Endothelial cell of umbilical vein (primary cell): ENCODE data around the gene STAC2. TPM values are rescaled to one million over a fixed set of nuclear protein-coding genes. Genes with fewer than 3 reads are reported as not detected.

Source experiments
- Bru-seq: library from RNA; stranded (reverse); fragments of 400-500 nt; gene quantifications from one replicate; lab custom pipeline; 2021; lab: Mats Ljungman, UMichigan
- BruChase-seq, 2 experiments: library from RNA; stranded (reverse); fragments of 400-500 nt; gene quantifications; one replicate each; lab custom pipeline; 2021; lab: Mats Ljungman, UMichigan
- BruUV-seq: library from RNA; stranded (reverse); fragments of 400-500 nt; replicated peaks from 2 replicates; lab custom pipeline; 2021; lab: Mats Ljungman, UMichigan
- CTCF ChIA-PET: fragments of 300-600, 350-600 bp; sonication (Branson Sonifier 250); formaldehyde crosslinking; loops from one replicate; lab custom pipeline; 2021; ENCODE audit warnings: antibody characterized with exemption, inconsistent platforms; lab: Charles Lee
- POLR2A ChIA-PET: fragments of 300-600, 350-600 bp; sonication (Branson Sonifier 250); formaldehyde crosslinking; loops from one replicate; lab custom pipeline; 2021; ENCODE audit warnings: antibody characterized with exemption, inconsistent platforms; lab: Charles Lee
- DNase-seq: peaks from one replicate; pipeline ENCODE4 v3.0.0-alpha.2; 2011; ENCODE audit warnings: low read depth, low spot score
- FAIRE-seq: peaks from 2 replicates; lab custom pipeline; 2011; peaks lifted over from hg19 to GRCh38; lab: Jason Lieb, UNC
- H2AFZ ChIP-seq: 2 replicates; pipeline ENCODE4 v1.6.0; 2012; ENCODE audit warnings: low read depth, low read length, control low read depth, inconsistent platforms
- H3K27ac ChIP-seq: 2 replicates; pipeline ENCODE4 v1.5.1; 2011; ENCODE audit warnings: low read depth, mild to moderate bottlenecking, control low read depth, low read length, moderate library complexity; ENCODE audit not compliant: insufficient read depth
- H3K27me3 ChIP-seq, 2 experiments: 2 replicates each; pipeline versions ENCODE4 v1.6.0 to v1.6.1; 2011; ENCODE audit warnings: low read length in 2 of 2, mixed read lengths in 1 of 2; ENCODE audit not compliant: control insufficient read depth in 2 of 2, insufficient read depth in 2 of 2
- H3K36me3 ChIP-seq, 2 experiments: 2 replicates in 1 of 2; 3 replicates in 1 of 2; pipeline ENCODE4 v1.5.1; 2011; ENCODE audit warnings: low read length in 2 of 2, mild to moderate bottlenecking in 1 of 2, moderate library complexity in 1 of 2; ENCODE audit not compliant: control insufficient read depth in 2 of 2, insufficient read depth in 2 of 2; ENCODE audit errors: extremely low read depth in 1 of 2
- H3K4me1 ChIP-seq: 3 replicates; pipeline ENCODE4 v1.5.1; 2011; ENCODE audit warnings: mild to moderate bottlenecking, low read length; ENCODE audit not compliant: control insufficient read depth, insufficient read depth; ENCODE audit errors: extremely low read depth
- H3K4me2 ChIP-seq: 2 replicates; pipeline ENCODE4 v1.6.1; 2011; ENCODE audit warnings: low read length, control low read depth, mixed read lengths; ENCODE audit not compliant: insufficient read depth
- H3K4me3 ChIP-seq, 3 experiments: fragments of 200-600 bp in 1 of 3; sonication (generic), shearing (Covaris generic) in 1 of 3; replicated peaks in 1 of 3; 2 replicates each; pipeline ENCODE4 v1.5.1; 2011 to 2016; ENCODE audit warnings: control low read depth in 3 of 3, low read length in 3 of 3, mild to moderate bottlenecking in 2 of 3, inconsistent platforms in 1 of 3, low read depth in 1 of 3, moderate library complexity in 1 of 3; ENCODE audit not compliant: insufficient read depth in 1 of 3
- H3K79me2 ChIP-seq: 2 replicates; pipeline ENCODE4 v1.6.0; 2012; ENCODE audit warnings: low read length, inconsistent platforms; ENCODE audit not compliant: control insufficient read depth, insufficient read depth
- H3K9ac ChIP-seq: replicated peaks from 2 replicates; pipeline ENCODE3; 2011; ENCODE audit warnings: low read length, control low read depth; ENCODE audit not compliant: insufficient read depth; ENCODE audit errors: extremely low read depth
- H3K9me1 ChIP-seq: replicated peaks from 3 replicates; pipeline ENCODE4 v1.6.0; 2011; ENCODE audit warnings: mild to moderate bottlenecking, low read length; ENCODE audit not compliant: control insufficient read depth, insufficient read depth; ENCODE audit errors: extremely low read depth
- H3K9me3 ChIP-seq: replicated peaks from 2 replicates; pipeline ENCODE4 v1.5.1; 2012; ENCODE audit warnings: low read length, inconsistent platforms; ENCODE audit not compliant: control insufficient read depth, insufficient read depth
- H4K20me1 ChIP-seq: replicated peaks from 2 replicates; pipeline ENCODE3; 2011; ENCODE audit warnings: mild to moderate bottlenecking, low read length; ENCODE audit not compliant: control insufficient read depth, insufficient read depth; ENCODE audit errors: extremely low read depth
- EZH2 ChIP-seq: IDR thresholded peaks from 2 replicates; pipeline ENCODE4 v1.6.1; 2012; ENCODE audit warnings: borderline replicate concordance, low read depth, mild to moderate bottlenecking, moderate library complexity, low read length, inconsistent platforms; ENCODE audit not compliant: severe bottlenecking
- FOS ChIP-seq: IDR thresholded peaks from 2 replicates; pipeline ENCODE4 v1.6.1; 2011; ENCODE audit warnings: mild to moderate bottlenecking, low read length, moderate library complexity, borderline replicate concordance; ENCODE audit not compliant: insufficient read depth
- GATA2 ChIP-seq: IDR thresholded peaks from 2 replicates; pipeline ENCODE4 v1.7.0; 2011; ENCODE audit warnings: low read depth, mild to moderate bottlenecking, moderate library complexity, mixed read lengths, low read length; ENCODE audit not compliant: insufficient read length, insufficient read depth
- JUN ChIP-seq: IDR thresholded peaks from 2 replicates; pipeline ENCODE4 v1.6.1; 2011; ENCODE audit warnings: borderline replicate concordance, low read depth; ENCODE audit not compliant: insufficient read length, insufficient read depth
- MYC ChIP-seq: IDR thresholded peaks from one replicate; pipeline ENCODE4 v1.6.1; 2011; ENCODE audit warnings: mild to moderate bottlenecking, low read depth, low read length
- POLR2A ChIP-seq: IDR thresholded peaks from 2 replicates; pipeline ENCODE4 v1.6.1; 2012; ENCODE audit warnings: low read depth, mild to moderate bottlenecking, control low read depth, low read length
- POLR2AphosphoS5 ChIP-seq: IDR thresholded peaks from 2 replicates; pipeline ENCODE4 v1.6.1; 2012; ENCODE audit warnings: low read depth, mild to moderate bottlenecking, control low read depth, low read length, moderate library complexity; ENCODE audit not compliant: insufficient read depth
- dilution Hi-C: fragments of 300-500 bp; cut with MboI; formaldehyde crosslinking; loops from one replicate; pipeline ENCODE4 v1.15.0; 2019; ENCODE audit warnings: low sequenced_read_pairs; ENCODE audit not compliant: extremely low pct_ligation_motif_present
- intact Hi-C: fragments of 100-400 bp; cut with micrococcal nuclease; formaldehyde crosslinking; loops from one replicate; pipeline ENCODE4 v1.10.0; 2022
- long read RNA-seq: library from polyadenylated mRNA; stranded (forward); transcript quantifications from one replicate; pipeline ENCODE4 v2.0.0, GENCODE V29; 2021
- polyA minus RNA-seq, 3 experiments: library from RNA; depleted of rRNA, polyadenylated mRNA; stranded (reverse); fragments of >200 nt; gene quantifications; 1 replicate in 1 of 3; 2 replicates in 2 of 3; pipeline ENCODE4 v1.2.3, GENCODE V29; 2011
- polyA plus RNA-seq, 4 experiments: library from polyadenylated mRNA; depleted of rRNA in 3 of 4; stranded (reverse) in 3 of 4; unstranded in 1 of 4; fragments of >200 nt; gene quantifications; 2 replicates each; pipeline versions ENCODE4 v1.2.1 to v1.2.3, GENCODE V29; 2011 to 2012; ENCODE audit warnings: missing spikeins in 1 of 4
- total RNA-seq: library from RNA; stranded (reverse); gene quantifications from 2 replicates; pipeline ENCODE4 v1.2.3, GENCODE V29; 2021
- TF ChIP-seq, protein P1 (sequence below): IDR thresholded peaks from 2 replicates; pipeline ENCODE4 v1.6.1; 2011; ENCODE audit not compliant: insufficient read depth, insufficient read length
- TF ChIP-seq, protein P2 (sequence below), 2 donors: IDR thresholded peaks; 1 replicate in 1 of 2; 2 replicates in 1 of 2; pipeline ENCODE4 v1.5.1; 2011; ENCODE audit warnings: low read length in 2 of 2, mild to moderate bottlenecking in 2 of 2, moderate library complexity in 2 of 2, control low read depth in 1 of 2, inconsistent platforms in 1 of 2, low read depth in 1 of 2; ENCODE audit not compliant: insufficient read depth in 1 of 2; ENCODE audit errors: extremely low read depth in 1 of 2

Gene STAC2
- not detected in 2 replicates for total RNA-seq
- polyA plus RNA-seq = not detected in 2 replicates
- polyA plus RNA-seq (2011; cell fraction: cytosol; rRNA removed) = not detected in 2 replicates
- not detected in 2 replicates for polyA plus RNA-seq (2011; cell fraction: nucleus; rRNA removed)
- polyA plus RNA-seq (2012) = not detected in 2 replicates
- polyA minus RNA-seq = not detected in 2 replicates
- polyA minus RNA-seq (2011; cell fraction: cytosol; rRNA and poly(A)+ RNA removed) = not detected
- polyA minus RNA-seq (2011; cell fraction: nucleus; rRNA and poly(A)+ RNA removed) = not detected in 2 replicates
- Bru-seq, nascent RNA = not detected
- BruChase-seq, experiment 1, labeled RNA remaining after a 6-hour chase = percentile 6 among the genes with signal in this experiment
- not detected for BruChase-seq, experiment 2, labeled RNA remaining after a 2-hour chase
- long read RNA-seq = 0 reads

DNA sequence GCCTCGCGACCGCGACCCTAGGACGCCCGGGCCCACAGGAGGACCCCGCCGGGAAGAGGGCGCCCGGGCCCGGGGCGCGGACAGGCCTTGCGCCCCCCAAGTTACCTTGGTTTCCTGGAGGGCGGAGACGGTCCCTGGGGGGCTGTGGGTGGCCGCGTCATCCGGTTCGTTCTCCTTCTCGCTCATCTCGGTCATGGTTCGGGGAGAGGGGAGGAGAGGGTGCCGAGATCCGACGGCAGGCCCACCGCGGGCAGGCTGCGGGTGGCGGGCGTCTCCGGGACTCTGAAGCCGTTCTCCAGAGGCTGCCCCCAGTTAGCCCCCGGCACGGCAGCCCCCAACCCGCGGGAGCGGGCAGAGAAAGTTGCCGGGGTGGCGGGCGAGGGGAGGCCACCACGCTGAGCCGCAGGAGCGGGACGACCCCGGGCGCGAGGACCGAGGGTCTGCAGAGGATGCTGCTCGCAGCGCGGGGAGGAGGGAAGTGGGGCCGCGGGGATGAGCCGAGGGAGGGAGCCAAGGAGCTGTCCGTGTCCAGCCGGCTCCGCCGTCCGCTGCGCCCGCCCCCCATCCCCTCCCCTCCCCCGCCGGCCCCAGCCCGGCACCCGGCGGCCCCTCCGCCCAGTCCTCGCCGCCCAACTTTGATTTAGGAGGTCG is at the start of gene STAC2:
STAC2 (minus strand) TSS at position 638 of the 651 bp plus-strand sequence; CDS start at position 195, 443 bp downstream.
- ChIA-PET POLR2A (no interaction called here), CTCF (interaction anchor here (0.6 to 1.4 kb wide), 7 partner anchors 8 to 61 kb away, joined by 3 to 12 read pairs (median 5); no protein-coding TSS in a partner anchor)
- dilution Hi-C loops (no loop called here), intact Hi-C loops (loop anchor here (2.0 kb wide), 1 partner anchor 25 kb away; the partner anchor contains the start of gene RPL19)
- Histone ChIP-seq H3K9me1 (no peaks in the 10 kb centered on the region), H3K4me3 (peak within 1 kb of the TSS in 2 of 3 experiments; percentile 9 to 26), H3K9ac (no peak within 1 kb of the TSS), H3K36me3 (no peaks in the 10 kb centered on the region), H3K27me3 (peaks cover 28 to 31% of the 10 kb centered on the region in 2 experiments), H3K4me1 (peaks cover 14% of the 10 kb centered on the region), H2AFZ (peak within 1 kb of the TSS; percentile 42), H3K9me3 (no peaks in the 10 kb centered on the region), H3K79me2 (no peaks in the 10 kb centered on the region), H3K4me2 (peak within 1 kb of the TSS; percentile 55), H3K27ac (no peak within 1 kb of the TSS), H4K20me1 (no peaks in the 10 kb centered on the region)
- FAIRE-seq = no peak
- BruUV-seq = no TSS peak
- peak; percentile 93 for TF ChIP-seq EZH2
- no peak for TF ChIP-seq MYC
- DNase-seq = no peak

GRCh38 chr17:39271546-39271945 is 45.8 kb upstream of the STAC2 start:
- dilution Hi-C loops (no loop called here), intact Hi-C loops (loop anchor here (2.0 kb wide), 1 partner anchor 129 kb away; the partner anchor contains the start of gene FBXL20)
- peaks cover 0 to 2% of the 10 kb centered on the region in 2 experiments for H3K36me3 ChIP-seq
- no peak overlapping the region for H3K27ac ChIP-seq
- FAIRE-seq (no peak), DNase-seq (no peak)
- no peaks in the 10 kb centered on the region for H3K79me2 ChIP-seq
- H4K20me1 ChIP-seq = no peaks in the 10 kb centered on the region
- H3K4me3 ChIP-seq = no peak overlapping the region
- CTCF ChIA-PET = interaction anchor here (0.6 to 2.3 kb wide), 11 partner anchors 10 to 350 kb away, joined by 3 to 12 read pairs (median 4); partner anchors contain the start of gene FBXL20
- TF ChIP-seq, protein P1, sequence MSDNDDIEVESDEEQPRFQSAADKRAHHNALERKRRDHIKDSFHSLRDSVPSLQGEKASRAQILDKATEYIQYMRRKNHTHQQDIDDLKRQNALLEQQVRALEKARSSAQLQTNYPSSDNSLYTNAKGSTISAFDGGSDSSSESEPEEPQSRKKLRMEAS = no peak
- TF ChIP-seq GATA2 (no peak), EZH2 (no peak), MYC (no peak), POLR2A (no peak), JUN (no peak), FOS (no peak), POLR2AphosphoS5 (no peak)
- TF ChIP-seq, protein P2, sequence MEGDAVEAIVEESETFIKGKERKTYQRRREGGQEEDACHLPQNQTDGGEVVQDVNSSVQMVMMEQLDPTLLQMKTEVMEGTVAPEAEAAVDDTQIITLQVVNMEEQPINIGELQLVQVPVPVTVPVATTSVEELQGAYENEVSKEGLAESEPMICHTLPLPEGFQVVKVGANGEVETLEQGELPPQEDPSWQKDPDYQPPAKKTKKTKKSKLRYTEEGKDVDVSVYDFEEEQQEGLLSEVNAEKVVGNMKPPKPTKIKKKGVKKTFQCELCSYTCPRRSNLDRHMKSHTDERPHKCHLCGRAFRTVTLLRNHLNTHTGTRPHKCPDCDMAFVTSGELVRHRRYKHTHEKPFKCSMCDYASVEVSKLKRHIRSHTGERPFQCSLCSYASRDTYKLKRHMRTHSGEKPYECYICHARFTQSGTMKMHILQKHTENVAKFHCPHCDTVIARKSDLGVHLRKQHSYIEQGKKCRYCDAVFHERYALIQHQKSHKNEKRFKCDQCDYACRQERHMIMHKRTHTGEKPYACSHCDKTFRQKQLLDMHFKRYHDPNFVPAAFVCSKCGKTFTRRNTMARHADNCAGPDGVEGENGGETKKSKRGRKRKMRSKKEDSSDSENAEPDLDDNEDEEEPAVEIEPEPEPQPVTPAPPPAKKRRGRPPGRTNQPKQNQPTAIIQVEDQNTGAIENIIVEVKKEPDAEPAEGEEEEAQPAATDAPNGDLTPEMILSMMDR (IDR thresholded peaks at IDR 0.05; ENCODE audit: extremely low read depth in 1 of 2, insufficient read depth in 1 of 2, low read depth in 1 of 2, low read length in 2 of 2) = no peak
- no TSS peak for BruUV-seq
- POLR2A ChIA-PET = no interaction called here
- H3K9me1 ChIP-seq = no peaks in the 10 kb centered on the region
- H3K9ac ChIP-seq = no peak overlapping the region
- no peak overlapping the region for H2AFZ ChIP-seq
- no peak overlapping the region for H3K4me2 ChIP-seq
- no peaks in the 10 kb centered on the region for H3K4me1 ChIP-seq
- H3K9me3 ChIP-seq = no peaks in the 10 kb centered on the region
- H3K27me3 ChIP-seq = no peaks in the 10 kb centered on the region
